Ascending aorta (tissue), 2 donors: ENCODE measurements around the gene ZBTB2. TPM values are rescaled to one million over a fixed set of nuclear protein-coding genes. Genes with fewer than 3 reads are reported as not detected.

Source experiments
- DNase-seq, 2 donors: peaks; one replicate each; pipeline ENCODE4 v3.0.0-alpha.2; 2019; ENCODE audit warnings: low spot score in 2 of 2
- H3K27ac ChIP-seq, 2 donors: fragments of 200-600 bp; sonication (generic); one replicate each; pipeline ENCODE4 v1.5.1; 2016 to 2017; ENCODE audit warnings: mild to moderate bottlenecking in 1 of 2
- H3K27me3 ChIP-seq: fragments of 200-600 bp; sonication (generic); one replicate; pipeline ENCODE4 v1.5.1; 2017
- H3K36me3 ChIP-seq, 2 donors: fragments of 200-600 bp; sonication (generic); one replicate each; pipeline ENCODE4 v1.5.1; 2016
- H3K4me1 ChIP-seq, 2 donors: fragments of 200-600 bp; sonication (generic); one replicate each; pipeline ENCODE4 v1.5.1; 2016 to 2017; ENCODE audit warnings: mild to moderate bottlenecking in 1 of 2
- H3K4me3 ChIP-seq, 2 donors: fragments of 200-600 bp; sonication (generic); one replicate each; pipeline ENCODE4 v1.5.1; 2016 to 2017; ENCODE audit warnings: mild to moderate bottlenecking in 1 of 2
- H3K9me3 ChIP-seq, 2 donors: fragments of 200-600 bp; sonication (generic); one replicate each; pipeline ENCODE4 v1.5.1; 2016
- intact Hi-C: fragments of 100-400 bp; cut with DNase I; formaldehyde crosslinking; loops from one replicate; pipeline ENCODE4 v1.15.1; 2023
- total RNA-seq: library from RNA; depleted of rRNA; stranded (reverse); fragments of >200 nt; gene quantifications from one replicate; pipeline ENCODE4 v1.1.0, GENCODE V29; 2016
- TF ChIP-seq, protein P1 (sequence below), 3 experiments: fragments of 200-600 bp in 2 of 3; fragments of 450-650 bp in 1 of 3; sonication (generic) in 2 of 3; IDR thresholded peaks; one replicate each; pipeline ENCODE4 v1.5.1; 2016 to 2019; ENCODE audit warnings: antibody characterized with exemption in 3 of 3, mild to moderate bottlenecking in 1 of 3, moderate library complexity in 1 of 3

ZBTB2 gene
- total RNA-seq, 1 donor from 2014 or later: 9.9 TPM

DNA sequence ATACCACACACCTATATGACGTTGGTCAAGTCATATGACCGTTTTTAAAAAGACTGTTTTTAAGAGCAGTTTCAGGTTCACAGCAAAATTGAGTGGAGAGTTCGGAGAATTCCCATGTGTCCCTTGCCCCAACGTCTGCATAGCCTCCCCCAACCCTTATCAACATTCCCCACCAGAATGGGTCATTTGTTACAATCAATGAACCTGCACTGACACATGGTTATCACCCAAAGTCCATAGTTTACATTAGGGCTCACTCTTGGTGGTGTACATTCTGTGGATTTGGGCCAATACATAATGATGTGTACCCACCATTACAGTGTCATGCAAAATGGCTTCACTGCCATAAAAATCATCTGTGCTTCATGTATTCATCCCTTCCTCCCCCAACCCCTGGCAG, 52.0 kb downstream of the ZBTB2 start:
- Histone ChIP-seq H3K4me3 (no peak overlapping the region), H3K27ac (no peak overlapping the region), H3K9me3 (no peaks in the 10 kb centered on the region), H3K27me3 (no peaks in the 10 kb centered on the region), H3K36me3 (peaks cover 0 to 8% of the 10 kb centered on the region in 2 donors), H3K4me1 (no peaks in the 10 kb centered on the region)
- TF ChIP-seq, protein P1, sequence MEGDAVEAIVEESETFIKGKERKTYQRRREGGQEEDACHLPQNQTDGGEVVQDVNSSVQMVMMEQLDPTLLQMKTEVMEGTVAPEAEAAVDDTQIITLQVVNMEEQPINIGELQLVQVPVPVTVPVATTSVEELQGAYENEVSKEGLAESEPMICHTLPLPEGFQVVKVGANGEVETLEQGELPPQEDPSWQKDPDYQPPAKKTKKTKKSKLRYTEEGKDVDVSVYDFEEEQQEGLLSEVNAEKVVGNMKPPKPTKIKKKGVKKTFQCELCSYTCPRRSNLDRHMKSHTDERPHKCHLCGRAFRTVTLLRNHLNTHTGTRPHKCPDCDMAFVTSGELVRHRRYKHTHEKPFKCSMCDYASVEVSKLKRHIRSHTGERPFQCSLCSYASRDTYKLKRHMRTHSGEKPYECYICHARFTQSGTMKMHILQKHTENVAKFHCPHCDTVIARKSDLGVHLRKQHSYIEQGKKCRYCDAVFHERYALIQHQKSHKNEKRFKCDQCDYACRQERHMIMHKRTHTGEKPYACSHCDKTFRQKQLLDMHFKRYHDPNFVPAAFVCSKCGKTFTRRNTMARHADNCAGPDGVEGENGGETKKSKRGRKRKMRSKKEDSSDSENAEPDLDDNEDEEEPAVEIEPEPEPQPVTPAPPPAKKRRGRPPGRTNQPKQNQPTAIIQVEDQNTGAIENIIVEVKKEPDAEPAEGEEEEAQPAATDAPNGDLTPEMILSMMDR (IDR thresholded peaks at IDR 0.05): no peak
- intact Hi-C loops: loop anchor here (5.0 kb wide), 1 partner anchor 522 kb away; no protein-coding TSS in a partner anchor
- DNase-seq: no peak

DNA sequence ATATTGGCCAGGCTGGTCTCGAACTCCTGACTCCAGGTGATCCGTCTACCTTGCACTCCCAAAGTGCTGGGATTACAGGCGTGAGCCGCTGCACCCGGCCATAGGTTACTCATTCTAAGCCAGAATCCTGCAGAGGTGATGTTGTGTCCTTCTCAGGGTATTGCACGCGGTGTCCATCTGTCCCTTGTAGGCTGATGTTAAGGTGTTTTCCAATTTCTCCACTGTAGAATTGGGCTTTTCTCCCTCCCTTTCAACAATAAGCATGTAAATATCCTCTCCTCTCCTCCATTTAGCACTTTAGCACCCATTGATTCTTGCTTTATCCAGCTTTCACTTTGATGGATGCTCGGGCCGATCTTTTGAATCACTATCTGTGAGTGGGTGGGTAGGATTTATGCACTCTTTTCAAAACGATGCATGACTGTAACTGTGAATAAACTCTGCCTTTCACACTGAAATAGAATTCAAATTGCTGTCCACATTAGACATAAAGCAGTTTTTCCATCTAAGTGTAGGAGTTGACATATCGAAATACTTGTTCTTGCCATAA, 52.6 kb downstream of the ZBTB2 start:
- intact Hi-C loops: loop anchor here (5.0 kb wide), 1 partner anchor 521 kb away; no protein-coding TSS in a partner anchor
- no peak for DNase-seq
- TF ChIP-seq, protein P1 (IDR thresholded peaks at IDR 0.05): no peak

DNA sequence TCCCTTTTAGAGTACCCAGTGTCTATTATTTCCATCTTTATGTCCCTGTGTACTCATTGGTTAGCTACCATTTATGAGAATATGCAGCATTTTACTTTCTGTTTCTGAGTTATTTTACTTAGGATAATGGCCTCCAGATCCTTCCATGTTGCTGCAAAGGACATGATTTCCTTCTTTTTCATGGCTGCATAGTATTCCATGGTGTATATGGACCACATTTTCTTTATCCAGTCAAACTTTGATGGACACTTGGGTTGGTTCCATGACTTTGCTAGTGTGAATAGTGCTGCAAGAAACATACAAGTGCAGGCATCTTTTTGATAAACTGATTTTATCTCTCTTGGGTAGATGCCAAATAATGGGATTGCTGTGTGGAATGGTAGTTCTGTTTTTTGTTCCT, 55.4 kb downstream of the ZBTB2 start:
- H3K4me3 ChIP-seq: no peak overlapping the region
- no peak for DNase-seq
- peaks cover 0 to under 1% of the 10 kb centered on the region in 2 donors for H3K36me3 ChIP-seq
- H3K9me3 ChIP-seq: no peaks in the 10 kb centered on the region
- no peak overlapping the region for H3K27ac ChIP-seq
- H3K27me3 ChIP-seq: no peaks in the 10 kb centered on the region
- intact Hi-C loops: loop anchor here (2.0 to 5.0 kb wide), 2 partner anchors 443 to 519 kb away; no protein-coding TSS in a partner anchor
- H3K4me1 ChIP-seq: no peaks in the 10 kb centered on the region
- TF ChIP-seq, protein P1 (IDR thresholded peaks at IDR 0.05): no peak

More for the DNA sequence above, 52.6 kb downstream of the ZBTB2 start:
- Histone ChIP-seq H3K9me3 (no peaks in the 10 kb centered on the region), H3K27me3 (no peaks in the 10 kb centered on the region), H3K27ac (no peak overlapping the region), H3K4me3 (no peak overlapping the region), H3K36me3 (peaks cover 0 to 8% of the 10 kb centered on the region in 2 donors), H3K4me1 (no peaks in the 10 kb centered on the region)

DNA sequence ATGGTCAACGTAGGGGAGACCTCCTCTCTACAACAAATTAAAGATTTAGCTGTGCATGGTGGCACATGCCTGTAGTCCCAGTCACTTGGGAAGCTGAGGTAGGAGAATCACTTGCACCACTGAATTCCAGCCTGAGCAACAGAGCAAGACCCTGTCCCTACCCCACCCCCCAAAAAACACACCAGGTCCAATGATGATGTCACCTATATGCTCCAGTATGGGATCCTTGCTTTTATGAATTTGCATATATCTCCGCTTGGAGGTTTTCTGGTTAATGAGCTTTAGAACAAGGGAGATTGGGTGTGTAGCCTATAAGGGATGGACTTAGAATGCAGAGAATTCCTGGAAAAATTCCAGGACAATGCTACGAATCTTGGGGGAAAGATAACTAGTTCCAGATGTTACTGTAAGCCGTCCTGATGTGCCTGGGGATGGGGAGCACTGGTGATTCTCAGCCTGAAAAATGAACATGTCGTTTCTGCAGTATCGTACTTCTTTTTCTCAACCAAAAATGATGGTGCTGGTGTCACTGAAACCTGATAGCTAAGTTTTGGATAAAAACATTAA, 61.1 kb downstream of the ZBTB2 start:
- Histone ChIP-seq H3K9me3 (no peaks in the 10 kb centered on the region), H3K4me1 (peaks cover 0 to 2% of the 10 kb centered on the region in 2 donors), H3K36me3 (no peaks in the 10 kb centered on the region), H3K4me3 (no peak overlapping the region), H3K27ac (no peak overlapping the region), H3K27me3 (no peaks in the 10 kb centered on the region)
- intact Hi-C loops: no loop called here
- TF ChIP-seq, protein P1 (IDR thresholded peaks at IDR 0.05): no peak
- no peak for DNase-seq

DNA sequence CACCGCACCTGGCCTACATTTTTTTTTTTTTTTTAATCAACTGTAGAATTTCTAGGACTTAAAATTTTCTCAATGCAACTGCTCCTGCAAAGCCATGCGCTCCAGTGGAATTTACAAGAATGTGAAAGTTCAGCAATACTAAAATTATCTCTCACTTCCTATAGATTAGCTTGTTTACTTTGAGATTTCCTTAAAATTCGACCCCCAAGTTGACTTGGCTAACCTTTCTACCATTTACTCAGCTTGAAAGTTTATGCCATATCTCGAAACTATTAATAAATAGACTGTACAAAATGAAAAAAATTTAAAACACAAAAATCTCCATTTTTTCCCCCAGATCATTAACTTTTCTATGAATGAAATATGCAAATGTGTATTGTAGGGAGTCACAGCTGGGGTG, 64.3 kb downstream of the ZBTB2 start:
- intact Hi-C loops: no loop called here
- no peaks in the 10 kb centered on the region for H3K36me3 ChIP-seq
- H3K4me1 ChIP-seq: peaks cover 5 to 11% of the 10 kb centered on the region in 2 donors
- DNase-seq: no peak
- no peaks in the 10 kb centered on the region for H3K27me3 ChIP-seq
- H3K9me3 ChIP-seq: no peaks in the 10 kb centered on the region
- peak overlapping the region in 1 of 2 donors; percentile 2 for H3K27ac ChIP-seq
- TF ChIP-seq, protein P1 (IDR thresholded peaks at IDR 0.05): no peak
- H3K4me3 ChIP-seq: peak overlapping the region in 1 of 2 donors; percentile 3
